ENCODE measurements around the gene ABCC1.

ABCC1 gene

GRCh38 chr16:16051132-16051531, 101.7 kb downstream of the ABCC1 start:
- no peak overlapping the region for H2BK12ac ChIP-seq (ENCODE audit: low read length)
- no peaks in the 10 kb centered on the region for H3K27me3 ChIP-seq (ENCODE audit: insufficient read depth, low read length)
- no peak overlapping the region for H4K91ac ChIP-seq (ENCODE audit: low read depth, low read length)
- no peak overlapping the region for H2AK5ac ChIP-seq (ENCODE audit: low read length)
- H3K9ac ChIP-seq (ENCODE audit: low read length) = no peak overlapping the region
- H3K9me3 ChIP-seq (ENCODE audit: insufficient read depth, low read depth, low read length) = no peaks in the 10 kb centered on the region
- no peak overlapping the region for H2AFZ ChIP-seq (ENCODE audit: insufficient read depth, low read length, poor library complexity)
- H4K12ac ChIP-seq (ENCODE audit: low read depth, low read length) = no peak overlapping the region
- no peak overlapping the region for H3K23ac ChIP-seq (ENCODE audit: low read length)
- DNase-seq = no peak
- H2BK5ac ChIP-seq (ENCODE audit: low read depth, low read length, poor library complexity) = no peak overlapping the region
- no peak overlapping the region for H4K8ac ChIP-seq (ENCODE audit: low read depth, low read length)
- no peaks in the 10 kb centered on the region for H3K79me2 ChIP-seq (ENCODE audit: control insufficient read depth, insufficient read depth, low read length, poor library complexity)
- H3K4me1 ChIP-seq (ENCODE audit: control insufficient read depth in 1 of 2, insufficient read depth in 2 of 2, low read length in 2 of 2) = no peaks in the 10 kb centered on the region
- no peak overlapping the region for H3K14ac ChIP-seq (ENCODE audit: low read length)
- no peak overlapping the region for H2BK120ac ChIP-seq (ENCODE audit: insufficient read depth, low read length, poor library complexity)
- H3K27ac ChIP-seq (ENCODE audit: low read depth, low read length) = no peak overlapping the region
- WGBS (ENCODE audit: extremely low coverage, insufficient coverage, insufficient read length) = no CpG with 5 or more reads among the region's 4 CpGs
- no peaks in the 10 kb centered on the region for H3K79me1 ChIP-seq (ENCODE audit: low read length)
- no peak overlapping the region for H3K4me3 ChIP-seq (ENCODE audit: low read depth, low read length)
- peaks cover 24 to 26% of the 10 kb centered on the region in 2 experiments for H3K36me3 ChIP-seq (ENCODE audit: control insufficient read depth in 1 of 2, insufficient read depth in 2 of 2, low read length in 2 of 2)
- H3K4ac ChIP-seq (ENCODE audit: low read depth, low read length) = no peak overlapping the region
- no peak overlapping the region for H3K4me2 ChIP-seq (ENCODE audit: low read length)
- H3K18ac ChIP-seq (ENCODE audit: low read length) = no peak overlapping the region

DNA sequence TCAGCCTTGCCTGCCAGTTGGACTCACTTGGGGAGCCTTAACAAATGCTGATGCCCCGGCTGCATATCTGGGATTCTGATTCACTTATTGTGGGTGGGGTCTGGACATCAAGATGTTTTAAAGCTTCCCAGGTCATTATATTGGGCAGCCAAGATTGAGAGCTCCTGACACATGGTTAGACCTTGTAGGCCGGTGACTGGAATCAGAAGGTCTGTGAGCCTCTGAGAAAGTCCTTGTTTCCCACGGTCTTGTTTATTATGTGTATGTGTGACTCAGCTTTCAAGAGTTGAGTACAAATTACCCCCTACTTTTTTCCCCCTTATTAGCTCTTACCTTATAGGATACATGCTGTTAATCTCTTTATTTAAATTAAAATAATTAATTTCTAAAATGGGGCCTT, 103.5 kb downstream of the ABCC1 start:
- Histone ChIP-seq H4K12ac (ENCODE audit: low read depth, low read length) (no peak overlapping the region), H3K9me3 (ENCODE audit: insufficient read depth, low read depth, low read length) (no peaks in the 10 kb centered on the region)

GRCh38 chr16:16057102-16057501, 107.7 kb downstream of the ABCC1 start:
- peaks cover 20 to 26% of the 10 kb centered on the region in 2 experiments for H3K36me3 ChIP-seq (ENCODE audit: control insufficient read depth in 1 of 2, insufficient read depth in 2 of 2, low read length in 2 of 2)
- H3K23ac ChIP-seq (ENCODE audit: low read length) = no peak overlapping the region
- H2BK5ac ChIP-seq (ENCODE audit: low read depth, low read length, poor library complexity) = no peak overlapping the region
- no peak overlapping the region for H3K4me2 ChIP-seq (ENCODE audit: low read length)
- H4K12ac ChIP-seq (ENCODE audit: low read depth, low read length) = no peak overlapping the region
- no peak overlapping the region for H2BK120ac ChIP-seq (ENCODE audit: insufficient read depth, low read length, poor library complexity)
- H3K9ac ChIP-seq (ENCODE audit: low read length) = no peak overlapping the region
- H3K4ac ChIP-seq (ENCODE audit: low read depth, low read length) = no peak overlapping the region
- no peaks in the 10 kb centered on the region for H3K79me2 ChIP-seq (ENCODE audit: control insufficient read depth, insufficient read depth, low read length, poor library complexity)
- H3K9me3 ChIP-seq (ENCODE audit: insufficient read depth, low read depth, low read length) = no peaks in the 10 kb centered on the region
- H3K4me1 ChIP-seq (ENCODE audit: control insufficient read depth in 1 of 2, insufficient read depth in 2 of 2, low read length in 2 of 2) = no peaks in the 10 kb centered on the region
- H3K79me1 ChIP-seq (ENCODE audit: low read length) = no peaks in the 10 kb centered on the region
- no peaks in the 10 kb centered on the region for H3K27me3 ChIP-seq (ENCODE audit: insufficient read depth, low read length)
- no peak overlapping the region for H4K91ac ChIP-seq (ENCODE audit: low read depth, low read length)
- H3K4me3 ChIP-seq (ENCODE audit: low read depth, low read length) = no peak overlapping the region
- H2AFZ ChIP-seq (ENCODE audit: insufficient read depth, low read length, poor library complexity) = no peak overlapping the region
- H3K27ac ChIP-seq (ENCODE audit: low read depth, low read length) = no peak overlapping the region
- H4K8ac ChIP-seq (ENCODE audit: low read depth, low read length) = no peak overlapping the region
- no peak overlapping the region for H3K14ac ChIP-seq (ENCODE audit: low read length)
- no peak overlapping the region for H3K18ac ChIP-seq (ENCODE audit: low read length)
- no peak overlapping the region for H2AK5ac ChIP-seq (ENCODE audit: low read length)
- WGBS (ENCODE audit: extremely low coverage, insufficient coverage, insufficient read length) = no CpG with 5 or more reads among the region's 6 CpGs
- DNase-seq = no peak
- H2BK12ac ChIP-seq (ENCODE audit: low read length) = no peak overlapping the region

More for the DNA sequence above, 103.5 kb downstream of the ABCC1 start:
- Histone ChIP-seq H4K91ac (ENCODE audit: low read depth, low read length) (no peak overlapping the region), H2BK5ac (ENCODE audit: low read depth, low read length, poor library complexity) (no peak overlapping the region), H3K79me2 (ENCODE audit: control insufficient read depth, insufficient read depth, low read length, poor library complexity) (no peaks in the 10 kb centered on the region), H3K14ac (ENCODE audit: low read length) (no peak overlapping the region), H2BK120ac (ENCODE audit: insufficient read depth, low read length, poor library complexity) (no peak overlapping the region), H2AFZ (ENCODE audit: insufficient read depth, low read length, poor library complexity) (no peak overlapping the region), H3K79me1 (ENCODE audit: low read length) (no peaks in the 10 kb centered on the region), H3K36me3 (ENCODE audit: control insufficient read depth in 1 of 2, insufficient read depth in 2 of 2, low read length in 2 of 2) (peaks cover 18 to 23% of the 10 kb centered on the region in 2 experiments), H3K18ac (ENCODE audit: low read length) (no peak overlapping the region), H3K27me3 (ENCODE audit: insufficient read depth, low read length) (no peaks in the 10 kb centered on the region), H3K4ac (ENCODE audit: low read depth, low read length) (no peak overlapping the region), H3K4me1 (ENCODE audit: control insufficient read depth in 1 of 2, insufficient read depth in 2 of 2, low read length in 2 of 2) (no peaks in the 10 kb centered on the region), H4K8ac (ENCODE audit: low read depth, low read length) (no peak overlapping the region), H3K4me3 (ENCODE audit: low read depth, low read length) (no peak overlapping the region), H2BK12ac (ENCODE audit: low read length) (no peak overlapping the region), H2AK5ac (ENCODE audit: low read length) (no peak overlapping the region), H3K23ac (ENCODE audit: low read length) (no peak overlapping the region), H3K27ac (ENCODE audit: low read depth, low read length) (no peak overlapping the region), H3K4me2 (ENCODE audit: low read length) (no peak overlapping the region), H3K9ac (ENCODE audit: low read length) (no peak overlapping the region)
- no peak for DNase-seq
- WGBS (ENCODE audit: extremely low coverage, insufficient coverage, insufficient read length) = no CpG with 5 or more reads among the region's 3 CpGs

- Histone ChIP-seq H3K23ac (ENCODE audit: low read length) (no peak overlapping the region), H3K9ac (ENCODE audit: low read length) (no peak overlapping the region), H3K4me2 (ENCODE audit: low read length) (no peak overlapping the region), H3K9me3 (ENCODE audit: insufficient read depth, low read depth, low read length) (no peaks in the 10 kb centered on the region), H3K79me2 (ENCODE audit: control insufficient read depth, insufficient read depth, low read length, poor library complexity) (no peaks in the 10 kb centered on the region), H2BK120ac (ENCODE audit: insufficient read depth, low read length, poor library complexity) (no peak overlapping the region), H3K27me3 (ENCODE audit: insufficient read depth, low read length) (no peaks in the 10 kb centered on the region), H3K4me1 (ENCODE audit: control insufficient read depth in 1 of 2, insufficient read depth in 2 of 2, low read length in 2 of 2) (no peaks in the 10 kb centered on the region), H4K8ac (ENCODE audit: low read depth, low read length) (no peak overlapping the region), H3K14ac (ENCODE audit: low read length) (no peak overlapping the region), H3K79me1 (ENCODE audit: low read length) (no peaks in the 10 kb centered on the region), H4K91ac (ENCODE audit: low read depth, low read length) (no peak overlapping the region), H2AFZ (ENCODE audit: insufficient read depth, low read length, poor library complexity) (no peak overlapping the region), H3K36me3 (ENCODE audit: control insufficient read depth in 1 of 2, insufficient read depth in 2 of 2, low read length in 2 of 2) (peaks cover 16 to 19% of the 10 kb centered on the region in 2 experiments), H4K12ac (ENCODE audit: low read depth, low read length) (no peak overlapping the region), H2AK5ac (ENCODE audit: low read length) (no peak overlapping the region), H3K4me3 (ENCODE audit: low read depth, low read length) (no peak overlapping the region), H2BK5ac (ENCODE audit: low read depth, low read length, poor library complexity) (no peak overlapping the region), H3K18ac (ENCODE audit: low read length) (no peak overlapping the region), H3K27ac (ENCODE audit: low read depth, low read length) (no peak overlapping the region), H3K4ac (ENCODE audit: low read depth, low read length) (no peak overlapping the region), H2BK12ac (ENCODE audit: low read length) (no peak overlapping the region)
- no CpG with 5 or more reads among the region's 8 CpGs for WGBS (ENCODE audit: extremely low coverage, insufficient coverage, insufficient read length)
- DNase-seq = no peak
Observed at GRCh38 chr16:16059160-16059559, 109.7 kb downstream of the ABCC1 start.

Measured in trophoblast cell (in vitro differentiated cells and primary cell).